Neural cell (in vitro differentiated cells): ENCODE results near the gene TBP. TPM values are rescaled to one million over a fixed set of nuclear protein-coding genes. Genes with fewer than 3 reads are reported as not detected.

ENCODE experiments used
- H2AFZ ChIP-seq: fragments of 200-600, 300-800 bp; sonication (generic), shearing (Covaris generic); 2 replicates; pipeline ENCODE4 v1.6.0; 2014; ENCODE audit warnings: low read depth, mild to moderate bottlenecking, antibody characterized with exemption, low read length, moderate library complexity
- H3F3A ChIP-seq: fragments of 200-600 bp; shearing (Covaris generic); 2 replicates; pipeline ENCODE4 v1.6.1; 2016; ENCODE audit warnings: mild to moderate bottlenecking, moderate library complexity, mixed read lengths, antibody characterized with exemption, low read length; ENCODE audit not compliant: insufficient read depth, poor library complexity, severe bottlenecking
- H3K27ac ChIP-seq: fragments of 200-600, 300-800 bp; sonication (generic), shearing (Covaris generic); 2 replicates; pipeline ENCODE4 v1.5.1; 2014; ENCODE audit warnings: mild to moderate bottlenecking, low read length, moderate library complexity
- H3K27me3 ChIP-seq: fragments of 300-800, 200-600 bp; sonication (generic), shearing (Covaris generic); 2 replicates; pipeline ENCODE4 v1.6.0; 2014; ENCODE audit warnings: mild to moderate bottlenecking, low read depth, low read length, moderate library complexity; ENCODE audit not compliant: insufficient read depth
- H3K36me3 ChIP-seq: fragments of 300-800, 200-600 bp; sonication (generic), shearing (Covaris generic); 2 replicates; pipeline ENCODE4 v1.5.1; 2014; ENCODE audit warnings: mild to moderate bottlenecking, antibody characterized with exemption, low read length, moderate library complexity; ENCODE audit not compliant: insufficient read depth
- H3K4me2 ChIP-seq: fragments of 300-800, 200-600 bp; sonication (generic), shearing (Covaris generic); 2 replicates; pipeline ENCODE4 v1.6.0; 2014; ENCODE audit warnings: mild to moderate bottlenecking, low read length
- H3K4me3 ChIP-seq: fragments of 300-800, 200-600 bp; sonication (generic), shearing (Covaris generic); 2 replicates; pipeline ENCODE4 v1.5.1; 2014; ENCODE audit warnings: mild to moderate bottlenecking, low read length, moderate library complexity
- H3K79me2 ChIP-seq: fragments of 200-600 bp; shearing (Covaris generic); replicated peaks from 2 replicates; pipeline ENCODE4 v1.6.0; 2014; ENCODE audit warnings: mild to moderate bottlenecking, low read length, moderate library complexity; ENCODE audit not compliant: insufficient read depth
- H3K9ac ChIP-seq: fragments of 300-800, 200-600 bp; sonication (generic), shearing (Covaris generic); 2 replicates; pipeline ENCODE4 v1.6.1; 2016; ENCODE audit warnings: mild to moderate bottlenecking, low read length, mixed read lengths
- H3K9me2 ChIP-seq: fragments of 200-600 bp; shearing (Covaris generic); 2 replicates; pipeline ENCODE4 v1.6.1; 2016; ENCODE audit warnings: mild to moderate bottlenecking, low read length, mixed read lengths; ENCODE audit not compliant: insufficient read depth
- H3K9me3 ChIP-seq: fragments of 200-600, 300-800 bp; sonication (generic), shearing (Covaris generic); 2 replicates; pipeline ENCODE4 v1.6.1; 2016; ENCODE audit warnings: mild to moderate bottlenecking, mixed run types, low read length, moderate library complexity, mixed read lengths
- H4K20me1 ChIP-seq: fragments of 200-600 bp; shearing (Covaris generic); 2 replicates; pipeline ENCODE4 v1.6.1; 2016; ENCODE audit warnings: mild to moderate bottlenecking, mixed run types; ENCODE audit not compliant: insufficient read depth
- EP300 ChIP-seq: fragments of 450-650 bp; conservative IDR thresholded peaks from 2 replicates; pipeline ENCODE4 v1.6.1; 2014; ENCODE audit warnings: antibody characterized with exemption, mild to moderate bottlenecking, moderate library complexity; ENCODE audit not compliant: poor library complexity, severe bottlenecking
- EZH2 ChIP-seq: fragments of 200-600, 300-800 bp; shearing (Covaris generic), sonication (generic); IDR thresholded peaks from 2 replicates; pipeline ENCODE4 v1.6.1; 2014; ENCODE audit warnings: antibody characterized with exemption, low read length, borderline replicate concordance, mild to moderate bottlenecking; ENCODE audit not compliant: insufficient read depth, poor library complexity, severe bottlenecking
- MXI1 ChIP-seq: fragments of 450-650 bp; conservative IDR thresholded peaks from 2 replicates; pipeline ENCODE4 v1.6.1; 2014; ENCODE audit warnings: antibody characterized with exemption, mild to moderate bottlenecking; ENCODE audit not compliant: poor library complexity, severe bottlenecking
- POLR2AphosphoS5 ChIP-seq: IDR thresholded peaks from 2 replicates; pipeline ENCODE4 v1.6.1; 2012
- RAD21 ChIP-seq: fragments of 450-650 bp; conservative IDR thresholded peaks from 2 replicates; pipeline ENCODE4 v1.6.1; 2014; ENCODE audit warnings: antibody characterized with exemption, mild to moderate bottlenecking, moderate library complexity
- SMC3 ChIP-seq: fragments of 450-650 bp; conservative IDR thresholded peaks from 2 replicates; pipeline ENCODE4 v1.6.1; 2014; ENCODE audit warnings: antibody characterized with exemption, mild to moderate bottlenecking, moderate library complexity; ENCODE audit not compliant: poor library complexity
- TAF1 ChIP-seq: IDR thresholded peaks from 2 replicates; pipeline ENCODE4 v1.6.1; 2012; ENCODE audit warnings: low read depth
- polyA plus RNA-seq: library from polyadenylated mRNA; depleted of rRNA; stranded (reverse); fragments of >200 nt; gene quantifications from 2 replicates; pipeline ENCODE4 v1.2.3, GENCODE V29; 2014
- TF ChIP-seq, protein P1 (sequence below): fragments of 450-650 bp; IDR thresholded peaks from 2 replicates; pipeline ENCODE4 v1.5.1; 2014; ENCODE audit warnings: antibody characterized with exemption, mild to moderate bottlenecking, moderate library complexity; ENCODE audit not compliant: poor library complexity, severe bottlenecking
- TF ChIP-seq, protein P2 (sequence below): IDR thresholded peaks from 2 replicates; pipeline ENCODE4 v1.6.1; 2012; ENCODE audit warnings: borderline replicate concordance

Gene TBP
- polyA plus RNA-seq, 1 donor from 2014 or later = 30.2 TPM

DNA sequence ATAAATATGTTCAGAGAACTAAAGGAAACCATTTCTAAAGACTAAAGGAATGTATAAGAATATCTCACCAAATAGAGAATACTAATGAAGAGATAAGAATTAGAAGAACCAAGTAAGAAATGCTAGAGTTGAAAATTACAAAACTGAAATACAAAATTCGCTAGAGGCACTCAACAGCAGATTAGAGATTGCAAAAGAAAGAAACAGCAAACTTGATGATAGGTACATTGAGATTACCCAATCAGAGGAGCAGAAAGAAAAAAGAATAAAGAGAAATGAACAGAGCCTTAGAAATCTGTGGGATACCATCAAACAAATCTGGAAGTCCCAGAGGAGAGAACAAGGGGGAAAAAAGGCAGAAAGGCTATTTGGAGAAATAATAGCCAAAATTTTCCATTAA is 36.6 kb downstream of the TBP start:
- Histone ChIP-seq H3K9me2 (no peaks in the 10 kb centered on the region), H3K4me3 (no peak overlapping the region), H3K9ac (no peak overlapping the region), H3K79me2 (no peaks in the 10 kb centered on the region), H3K27me3 (no peaks in the 10 kb centered on the region), H3K4me2 (no peak overlapping the region), H4K20me1 (no peaks in the 10 kb centered on the region), H3F3A (no peaks in the 10 kb centered on the region), H2AFZ (no peak overlapping the region), H3K36me3 (no peaks in the 10 kb centered on the region), H3K9me3 (no peaks in the 10 kb centered on the region), H3K27ac (no peak overlapping the region)
- TF ChIP-seq EZH2 (no peak), EP300 (no peak), MXI1 (no peak), RAD21 (no peak), POLR2AphosphoS5 (no peak), TAF1 (no peak), SMC3 (no peak)
- TF ChIP-seq, protein P1, sequence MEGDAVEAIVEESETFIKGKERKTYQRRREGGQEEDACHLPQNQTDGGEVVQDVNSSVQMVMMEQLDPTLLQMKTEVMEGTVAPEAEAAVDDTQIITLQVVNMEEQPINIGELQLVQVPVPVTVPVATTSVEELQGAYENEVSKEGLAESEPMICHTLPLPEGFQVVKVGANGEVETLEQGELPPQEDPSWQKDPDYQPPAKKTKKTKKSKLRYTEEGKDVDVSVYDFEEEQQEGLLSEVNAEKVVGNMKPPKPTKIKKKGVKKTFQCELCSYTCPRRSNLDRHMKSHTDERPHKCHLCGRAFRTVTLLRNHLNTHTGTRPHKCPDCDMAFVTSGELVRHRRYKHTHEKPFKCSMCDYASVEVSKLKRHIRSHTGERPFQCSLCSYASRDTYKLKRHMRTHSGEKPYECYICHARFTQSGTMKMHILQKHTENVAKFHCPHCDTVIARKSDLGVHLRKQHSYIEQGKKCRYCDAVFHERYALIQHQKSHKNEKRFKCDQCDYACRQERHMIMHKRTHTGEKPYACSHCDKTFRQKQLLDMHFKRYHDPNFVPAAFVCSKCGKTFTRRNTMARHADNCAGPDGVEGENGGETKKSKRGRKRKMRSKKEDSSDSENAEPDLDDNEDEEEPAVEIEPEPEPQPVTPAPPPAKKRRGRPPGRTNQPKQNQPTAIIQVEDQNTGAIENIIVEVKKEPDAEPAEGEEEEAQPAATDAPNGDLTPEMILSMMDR = no peak
- TF ChIP-seq, protein P2, sequence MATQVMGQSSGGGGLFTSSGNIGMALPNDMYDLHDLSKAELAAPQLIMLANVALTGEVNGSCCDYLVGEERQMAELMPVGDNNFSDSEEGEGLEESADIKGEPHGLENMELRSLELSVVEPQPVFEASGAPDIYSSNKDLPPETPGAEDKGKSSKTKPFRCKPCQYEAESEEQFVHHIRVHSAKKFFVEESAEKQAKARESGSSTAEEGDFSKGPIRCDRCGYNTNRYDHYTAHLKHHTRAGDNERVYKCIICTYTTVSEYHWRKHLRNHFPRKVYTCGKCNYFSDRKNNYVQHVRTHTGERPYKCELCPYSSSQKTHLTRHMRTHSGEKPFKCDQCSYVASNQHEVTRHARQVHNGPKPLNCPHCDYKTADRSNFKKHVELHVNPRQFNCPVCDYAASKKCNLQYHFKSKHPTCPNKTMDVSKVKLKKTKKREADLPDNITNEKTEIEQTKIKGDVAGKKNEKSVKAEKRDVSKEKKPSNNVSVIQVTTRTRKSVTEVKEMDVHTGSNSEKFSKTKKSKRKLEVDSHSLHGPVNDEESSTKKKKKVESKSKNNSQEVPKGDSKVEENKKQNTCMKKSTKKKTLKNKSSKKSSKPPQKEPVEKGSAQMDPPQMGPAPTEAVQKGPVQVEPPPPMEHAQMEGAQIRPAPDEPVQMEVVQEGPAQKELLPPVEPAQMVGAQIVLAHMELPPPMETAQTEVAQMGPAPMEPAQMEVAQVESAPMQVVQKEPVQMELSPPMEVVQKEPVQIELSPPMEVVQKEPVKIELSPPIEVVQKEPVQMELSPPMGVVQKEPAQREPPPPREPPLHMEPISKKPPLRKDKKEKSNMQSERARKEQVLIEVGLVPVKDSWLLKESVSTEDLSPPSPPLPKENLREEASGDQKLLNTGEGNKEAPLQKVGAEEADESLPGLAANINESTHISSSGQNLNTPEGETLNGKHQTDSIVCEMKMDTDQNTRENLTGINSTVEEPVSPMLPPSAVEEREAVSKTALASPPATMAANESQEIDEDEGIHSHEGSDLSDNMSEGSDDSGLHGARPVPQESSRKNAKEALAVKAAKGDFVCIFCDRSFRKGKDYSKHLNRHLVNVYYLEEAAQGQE = no peak

DNA sequence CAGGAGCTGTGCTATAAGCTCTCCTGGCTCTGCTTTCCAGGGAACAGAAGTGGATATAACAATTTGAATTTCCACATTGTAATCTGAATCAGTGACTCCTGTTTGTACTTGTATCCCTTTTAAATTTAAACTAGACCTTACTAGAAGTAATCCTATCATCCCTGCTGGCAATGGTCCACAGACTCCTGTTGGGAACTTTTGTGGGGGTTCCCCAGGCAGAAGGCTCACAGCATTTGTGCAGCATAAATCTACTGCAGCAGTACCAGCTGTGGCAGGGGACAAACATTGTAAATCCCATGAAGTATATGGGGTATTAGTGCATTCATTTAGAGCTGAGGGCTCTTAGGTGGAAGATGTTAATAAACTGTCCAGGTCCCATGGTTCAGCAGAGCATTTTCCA is 42.3 kb downstream of the TBP start:
- Histone ChIP-seq H3K27me3 (no peaks in the 10 kb centered on the region), H3K9me2 (no peaks in the 10 kb centered on the region), H3K27ac (no peak overlapping the region), H2AFZ (no peak overlapping the region), H3K36me3 (no peaks in the 10 kb centered on the region), H3K4me2 (no peak overlapping the region), H3K4me3 (no peak overlapping the region), H3K79me2 (no peaks in the 10 kb centered on the region), H3F3A (no peaks in the 10 kb centered on the region), H3K9me3 (no peaks in the 10 kb centered on the region), H3K9ac (no peak overlapping the region), H4K20me1 (no peaks in the 10 kb centered on the region)
- TF ChIP-seq TAF1 (no peak), POLR2AphosphoS5 (no peak), SMC3 (no peak), EZH2 (no peak), RAD21 (no peak), MXI1 (no peak)
- TF ChIP-seq, protein P1 = no peak
